Keratinocyte (primary cell): ENCODE results near the gene PRPH2. TPM values are rescaled to one million over a fixed set of nuclear protein-coding genes. Genes with fewer than 3 reads are reported as not detected.

Experiments
- DNase-seq: peaks from one replicate; pipeline ENCODE4 v3.0.0-alpha.2; 2011; ENCODE audit warnings: low read depth, missing footprints, low spot score
- FAIRE-seq: peaks from 2 replicates; lab custom pipeline; 2011; peaks lifted over from hg19 to GRCh38; lab: Jason Lieb, UNC
- H2AFZ ChIP-seq: 2 replicates; pipeline ENCODE4 v1.6.0; 2012; ENCODE audit warnings: low read length, control low read depth, inconsistent platforms; ENCODE audit not compliant: control insufficient read depth
- H3K27ac ChIP-seq: 2 replicates; pipeline ENCODE4 v1.5.1; 2011; ENCODE audit warnings: low read length; ENCODE audit not compliant: control insufficient read depth, insufficient read depth
- H3K27me3 ChIP-seq: 3 replicates; pipeline ENCODE4 v1.6.0; 2011; ENCODE audit warnings: low read length; ENCODE audit not compliant: control insufficient read depth, insufficient read depth; ENCODE audit errors: extremely low read depth
- H3K36me3 ChIP-seq, 2 experiments: 2 replicates in 1 of 2; 3 replicates in 1 of 2; pipeline ENCODE4 v1.5.1; 2011; ENCODE audit warnings: low read length in 2 of 2, mild to moderate bottlenecking in 1 of 2; ENCODE audit not compliant: control insufficient read depth in 2 of 2, insufficient read depth in 2 of 2; ENCODE audit errors: extremely low read depth in 1 of 2
- H3K4me1 ChIP-seq: 3 replicates; pipeline ENCODE4 v1.5.1; 2011; ENCODE audit warnings: low read length; ENCODE audit not compliant: control insufficient read depth, insufficient read depth; ENCODE audit errors: extremely low read depth
- H3K4me2 ChIP-seq: 3 replicates; pipeline ENCODE4 v1.6.0; 2011; ENCODE audit warnings: low read depth, low read length; ENCODE audit not compliant: control insufficient read depth, insufficient read depth; ENCODE audit errors: extremely low read depth
- H3K4me3 ChIP-seq, 3 experiments: fragments of 200-600 bp in 1 of 3; sonication (generic) in 1 of 3; 2 replicates in 2 of 3; 3 replicates in 1 of 3; pipeline ENCODE4 v1.5.1; 2011 to 2016; ENCODE audit warnings: low read length in 3 of 3, mild to moderate bottlenecking in 3 of 3, control low read depth in 2 of 3, inconsistent platforms in 1 of 3, low read depth in 1 of 3, mixed read lengths in 1 of 3, mixed run types in 1 of 3, moderate library complexity in 1 of 3; ENCODE audit not compliant: control insufficient read depth in 2 of 3, insufficient read depth in 2 of 3; ENCODE audit errors: extremely low read depth in 1 of 3
- H3K79me2 ChIP-seq: 2 replicates; pipeline ENCODE4 v1.6.0; 2012; ENCODE audit warnings: low read length; ENCODE audit not compliant: control insufficient read depth, insufficient read depth
- H3K9ac ChIP-seq: 3 replicates; pipeline ENCODE4 v1.6.0; 2011; ENCODE audit warnings: low read length; ENCODE audit not compliant: control insufficient read depth, insufficient read depth; ENCODE audit errors: extremely low read depth
- H3K9me1 ChIP-seq: 3 replicates; pipeline ENCODE4 v1.6.0; 2011; ENCODE audit warnings: low read length; ENCODE audit not compliant: control insufficient read depth, insufficient read depth; ENCODE audit errors: extremely low read depth
- H3K9me3 ChIP-seq: 2 replicates; pipeline ENCODE4 v1.5.1; 2012; ENCODE audit warnings: low read depth, low read length; ENCODE audit not compliant: control insufficient read depth
- H4K20me1 ChIP-seq: 3 replicates; pipeline ENCODE4 v1.6.0; 2011; ENCODE audit warnings: low read length; ENCODE audit not compliant: control insufficient read depth, insufficient read depth; ENCODE audit errors: extremely low read depth
- CTCF ChIP-seq, 3 experiments: IDR thresholded peaks in 1 of 3; conservative IDR thresholded peaks in 1 of 3; optimal IDR thresholded peaks in 1 of 3; 2 replicates in 2 of 3; 3 replicates in 1 of 3; pipeline versions ENCODE3 to v1.5.1; 2011; ENCODE audit warnings: low read length in 3 of 3, mild to moderate bottlenecking in 3 of 3, moderate library complexity in 2 of 3, control low read depth in 1 of 3, inconsistent platforms in 1 of 3; ENCODE audit not compliant: insufficient read depth in 2 of 3; ENCODE audit errors: extremely low read depth in 1 of 3
- EZH2 ChIP-seq: IDR thresholded peaks from one replicate; pipeline ENCODE4 v1.6.1; 2012; ENCODE audit warnings: inconsistent platforms, mild to moderate bottlenecking, low read length, moderate library complexity
- dilution Hi-C: fragments of 300-500 bp; cut with MboI; formaldehyde crosslinking; loops from one replicate; pipeline ENCODE4 v1.7.0; 2020; ENCODE audit warnings: low sequenced_read_pairs; ENCODE audit not compliant: extremely low pct_ligation_motif_present
- polyA plus RNA-seq, 5 experiments: library from polyadenylated mRNA; depleted of rRNA in 3 of 5; stranded (reverse) in 3 of 5; stranded (forward) in 1 of 5; unstranded in 1 of 5; fragments of >200 nt; gene quantifications; 1 replicate in 1 of 5; 2 replicates in 3 of 5; 3 replicates in 1 of 5; pipeline versions ENCODE4 v1.2.1 to v1.2.3, GENCODE V29; 2011 to 2012; ENCODE audit warnings: missing spikeins in 2 of 5, low read depth in 1 of 5, low replicate concordance in 1 of 5

Gene PRPH2
- polyA plus RNA-seq, 1 donor (not counting 4 experiments of a cell fraction or from before 2014, with no cell fraction given) = 0.01 TPM

- no peak overlapping the region for H3K4me3 ChIP-seq
- H3K36me3 ChIP-seq = peaks cover 19 to 29% of the 10 kb centered on the region in 2 experiments
- no peak for TF ChIP-seq EZH2
- TF ChIP-seq CTCF (optimal IDR thresholded peaks at IDR 0.05 in 1 of 3, IDR thresholded peaks at IDR 0.05 in 1 of 3, conservative IDR thresholded peaks at IDR 0.05 in 1 of 3; ENCODE audit: extremely low read depth in 1 of 3, insufficient read depth in 2 of 3, low read length in 3 of 3) = no peak
- dilution Hi-C loops = no loop called here
- no peaks in the 10 kb centered on the region for H4K20me1 ChIP-seq
- peak overlapping the region; percentile 37 for H3K27ac ChIP-seq
- H3K9me1 ChIP-seq = peaks cover 3% of the 10 kb centered on the region
- no peak for FAIRE-seq
- H3K27me3 ChIP-seq = no peaks in the 10 kb centered on the region
- H3K9me3 ChIP-seq = no peaks in the 10 kb centered on the region
- H3K79me2 ChIP-seq = no peaks in the 10 kb centered on the region
- no peak overlapping the region for H2AFZ ChIP-seq
- no peak for DNase-seq
- H3K9ac ChIP-seq = peak overlapping the region; percentile 28
- no peak overlapping the region for H3K4me2 ChIP-seq
- peaks cover 39% of the 10 kb centered on the region for H3K4me1 ChIP-seq
These were observed 28.6 kb downstream of the PRPH2 start for GRCh38 chr6:42693725-42694323.

- H3K9ac ChIP-seq = no peak overlapping the region
These were observed 30.1 kb downstream of the PRPH2 start for GRCh38 chr6:42692137-42692911.

More at GRCh38 chr6:42692137-42692911, 30.1 kb downstream of the PRPH2 start:
- Histone ChIP-seq H3K4me2 (peak overlapping the region; percentile 25), H3K27ac (peak overlapping the region; percentile 63), H3K36me3 (peaks cover 21 to 33% of the 10 kb centered on the region in 2 experiments), H4K20me1 (no peaks in the 10 kb centered on the region), H3K4me1 (peaks cover 39% of the 10 kb centered on the region), H3K9me1 (peaks cover 3% of the 10 kb centered on the region), H3K9me3 (no peaks in the 10 kb centered on the region), H2AFZ (no peak overlapping the region), H3K27me3 (no peaks in the 10 kb centered on the region), H3K79me2 (no peaks in the 10 kb centered on the region), H3K4me3 (no peak overlapping the region)
- dilution Hi-C loops = no loop called here
- no peak for DNase-seq
- peak; percentile 56 for FAIRE-seq
- TF ChIP-seq CTCF (optimal IDR thresholded peaks at IDR 0.05 in 1 of 3, IDR thresholded peaks at IDR 0.05 in 1 of 3, conservative IDR thresholded peaks at IDR 0.05 in 1 of 3; ENCODE audit: extremely low read depth in 1 of 3, insufficient read depth in 2 of 3, low read length in 3 of 3) (no peak), EZH2 (no peak)
